Measurements from ENCODE around the gene IER2.
A peak's percentile ranks its signal among the peaks of the same experiment; 100 is the strongest.

DNA sequence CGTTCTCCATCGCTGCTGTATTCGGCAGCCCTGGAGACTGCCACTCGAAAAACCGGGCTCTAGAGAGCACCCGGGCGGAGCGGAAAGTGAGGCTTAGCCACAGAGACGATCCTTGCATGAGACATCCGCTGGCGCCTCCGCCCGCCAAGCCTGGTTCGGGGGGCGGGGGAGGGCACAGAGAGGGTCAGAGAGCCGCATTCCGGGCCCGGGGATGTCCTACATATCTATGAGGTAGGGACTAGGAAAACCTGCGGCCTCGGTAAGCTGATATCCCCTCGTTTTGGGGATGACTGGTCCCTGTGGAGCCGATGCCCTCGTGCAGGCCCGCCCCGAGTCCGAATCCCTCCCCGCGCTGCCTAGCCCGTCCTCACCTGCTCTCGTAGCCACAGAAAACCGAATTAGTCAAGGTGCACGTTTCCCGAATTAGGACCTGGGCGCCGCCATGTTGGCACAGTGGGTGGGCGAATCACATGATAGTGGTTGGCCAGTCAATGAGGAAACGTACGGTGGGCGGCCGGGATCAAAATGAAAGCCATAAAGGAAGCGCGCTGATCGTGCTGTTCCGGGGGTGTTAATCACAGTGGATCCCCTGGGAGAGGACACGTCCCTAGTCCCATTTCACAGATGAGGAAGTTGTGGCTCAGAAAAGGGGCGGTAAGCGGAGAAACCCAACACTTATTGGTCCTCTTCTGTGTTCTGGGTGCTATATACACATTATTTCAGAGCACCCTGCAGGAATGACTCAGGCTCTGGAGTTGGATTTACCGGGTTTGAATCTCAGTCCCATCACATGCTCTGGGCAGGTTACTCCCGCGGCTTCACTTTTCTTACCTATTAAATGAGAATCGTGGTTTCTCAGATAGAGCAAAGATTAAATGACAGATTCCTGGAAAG lies 33.7 kb upstream of the IER2 start, which contains the start of gene TRMT1:
- no peak for TF ChIP-seq POLR2A (IDR thresholded peaks at IDR 0.05)
- TF ChIP-seq, protein P1, sequence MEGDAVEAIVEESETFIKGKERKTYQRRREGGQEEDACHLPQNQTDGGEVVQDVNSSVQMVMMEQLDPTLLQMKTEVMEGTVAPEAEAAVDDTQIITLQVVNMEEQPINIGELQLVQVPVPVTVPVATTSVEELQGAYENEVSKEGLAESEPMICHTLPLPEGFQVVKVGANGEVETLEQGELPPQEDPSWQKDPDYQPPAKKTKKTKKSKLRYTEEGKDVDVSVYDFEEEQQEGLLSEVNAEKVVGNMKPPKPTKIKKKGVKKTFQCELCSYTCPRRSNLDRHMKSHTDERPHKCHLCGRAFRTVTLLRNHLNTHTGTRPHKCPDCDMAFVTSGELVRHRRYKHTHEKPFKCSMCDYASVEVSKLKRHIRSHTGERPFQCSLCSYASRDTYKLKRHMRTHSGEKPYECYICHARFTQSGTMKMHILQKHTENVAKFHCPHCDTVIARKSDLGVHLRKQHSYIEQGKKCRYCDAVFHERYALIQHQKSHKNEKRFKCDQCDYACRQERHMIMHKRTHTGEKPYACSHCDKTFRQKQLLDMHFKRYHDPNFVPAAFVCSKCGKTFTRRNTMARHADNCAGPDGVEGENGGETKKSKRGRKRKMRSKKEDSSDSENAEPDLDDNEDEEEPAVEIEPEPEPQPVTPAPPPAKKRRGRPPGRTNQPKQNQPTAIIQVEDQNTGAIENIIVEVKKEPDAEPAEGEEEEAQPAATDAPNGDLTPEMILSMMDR (IDR thresholded peaks at IDR 0.05) = peak in 1 of 3 experiments; percentile 5
- peak; percentile 87 to 96 for TF ChIP-seq POLR2AphosphoS5 (IDR thresholded peaks at IDR 0.05; ENCODE audit: insufficient read depth in 1 of 2, low read depth in 1 of 2)

All from vagina (tissue), 2 donors.